Prostate gland (tissue), 2 donors: ENCODE results near the gene CUL4A.

Experiments used
- POLR2AphosphoS5 ChIP-seq: sonication (generic); formaldehyde crosslinking; IDR thresholded peaks from one replicate; pipeline ENCODE4 v1.6.1; 2017; ENCODE audit warnings: antibody characterized with exemption
- TF ChIP-seq, protein P1 (sequence below), 4 experiments: fragments of 200-600 bp in 2 of 4; fragments of 450-650 bp in 2 of 4; sonication (generic) in 2 of 4; IDR thresholded peaks; 1 replicate in 3 of 4; 2 replicates in 1 of 4; pipeline ENCODE4 v1.5.1; 2016 to 2019; ENCODE audit warnings: antibody characterized with exemption in 4 of 4, mild to moderate bottlenecking in 2 of 4, moderate library complexity in 2 of 4

GRCh38 chr13:113162783-113163685, 46.4 kb upstream of the CUL4A start:
- TF ChIP-seq POLR2AphosphoS5, result no peak
- TF ChIP-seq, protein P1, sequence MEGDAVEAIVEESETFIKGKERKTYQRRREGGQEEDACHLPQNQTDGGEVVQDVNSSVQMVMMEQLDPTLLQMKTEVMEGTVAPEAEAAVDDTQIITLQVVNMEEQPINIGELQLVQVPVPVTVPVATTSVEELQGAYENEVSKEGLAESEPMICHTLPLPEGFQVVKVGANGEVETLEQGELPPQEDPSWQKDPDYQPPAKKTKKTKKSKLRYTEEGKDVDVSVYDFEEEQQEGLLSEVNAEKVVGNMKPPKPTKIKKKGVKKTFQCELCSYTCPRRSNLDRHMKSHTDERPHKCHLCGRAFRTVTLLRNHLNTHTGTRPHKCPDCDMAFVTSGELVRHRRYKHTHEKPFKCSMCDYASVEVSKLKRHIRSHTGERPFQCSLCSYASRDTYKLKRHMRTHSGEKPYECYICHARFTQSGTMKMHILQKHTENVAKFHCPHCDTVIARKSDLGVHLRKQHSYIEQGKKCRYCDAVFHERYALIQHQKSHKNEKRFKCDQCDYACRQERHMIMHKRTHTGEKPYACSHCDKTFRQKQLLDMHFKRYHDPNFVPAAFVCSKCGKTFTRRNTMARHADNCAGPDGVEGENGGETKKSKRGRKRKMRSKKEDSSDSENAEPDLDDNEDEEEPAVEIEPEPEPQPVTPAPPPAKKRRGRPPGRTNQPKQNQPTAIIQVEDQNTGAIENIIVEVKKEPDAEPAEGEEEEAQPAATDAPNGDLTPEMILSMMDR (IDR thresholded peaks at IDR 0.05), result no peak
